Measurements from ENCODE around the gene YTHDF1. TPM values are rescaled to one million over a fixed set of nuclear protein-coding genes. Genes with fewer than 3 reads are reported as not detected.

Gene YTHDF1
- total and polyA plus RNA-seq, 2 experiments from 2014 or later = 35.9 to 57.4 TPM

DNA sequence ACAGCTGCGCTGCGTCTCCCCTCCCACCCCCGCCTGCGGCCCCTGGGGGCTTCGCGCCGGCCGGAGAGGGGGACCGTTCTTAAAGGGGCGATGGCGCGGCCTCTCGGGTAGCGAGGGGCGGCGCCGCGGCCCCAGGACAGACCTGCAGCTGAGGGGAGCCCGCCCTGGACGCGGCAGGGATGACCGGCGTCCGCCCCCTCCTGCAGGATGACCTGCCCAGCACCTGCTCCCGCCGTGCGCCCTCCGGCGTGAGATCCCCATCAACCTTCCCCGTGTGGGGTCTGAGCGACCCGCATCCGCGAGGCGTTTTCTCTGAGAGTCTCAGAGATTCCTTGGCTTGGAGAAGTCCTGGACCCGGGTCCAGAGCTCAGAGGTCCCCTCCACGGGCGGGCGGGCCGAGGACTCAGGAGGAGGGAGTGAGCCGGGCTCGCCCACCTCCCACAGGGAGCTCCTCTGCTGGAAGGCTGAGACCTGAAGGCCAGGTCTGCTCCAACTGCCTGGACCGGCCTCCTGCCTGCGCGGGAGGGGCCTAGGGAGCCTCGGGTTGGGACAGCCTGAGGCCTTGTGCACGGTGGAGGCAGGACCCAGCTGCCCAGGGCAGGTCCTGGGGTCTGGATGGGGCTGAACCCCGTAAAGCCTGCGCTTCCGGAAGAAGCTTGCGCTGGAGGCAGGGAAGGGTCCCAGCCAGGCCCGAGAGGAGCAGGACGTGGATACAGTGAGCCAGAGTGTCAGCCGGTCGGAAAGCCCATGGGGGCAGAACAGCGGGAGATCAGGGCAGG, 38.9 kb upstream of the YTHDF1 start:
- TF ChIP-seq CTCF (IDR thresholded peaks at IDR 0.05; ENCODE audit: poor library complexity) (peak; percentile 22), EZH2phosphoT487 (IDR thresholded peaks at IDR 0.05; ENCODE audit: low read depth, severe bottlenecking, unreplicated experiment) (no peak)
- Histone ChIP-seq H3K79me2 (no peaks in the 10 kb centered on the region), H3K36me3 (replicated peaks; ENCODE audit: insufficient read depth, low read depth) (no peaks in the 10 kb centered on the region), H3K9me2 (replicated peaks; ENCODE audit: insufficient read depth) (no peaks in the 10 kb centered on the region), H3K27ac (no peak overlapping the region), H3K9me3 (ENCODE audit: low read depth) (no peaks in the 10 kb centered on the region), H4K20me1 (ENCODE audit: insufficient read depth, poor library complexity, severe bottlenecking) (no peaks in the 10 kb centered on the region), H2AFZ (peak overlapping the region; percentile 40), H3K27me3 (peaks cover 27% of the 10 kb centered on the region), H3K4me2 (peak overlapping the region; percentile 86), H3K4me1 (ENCODE audit: insufficient read depth) (peaks cover 40% of the 10 kb centered on the region), H3K4me3 (no peak overlapping the region)
- WGBS (ENCODE audit: low lambda C conversion rate, missing lambda C conversion rate) = 10% methylated on average over 42 of the region's 56 CpGs
- no peak for DNase-seq (ENCODE audit: low spot score)

GRCh38 chr20:63254232-63254605, 38.3 kb upstream of the YTHDF1 start, which contains the start of gene NKAIN4:
NKAIN4 (minus strand) TSS chr20:63254463; CDS start chr20:63254450, 13 bp downstream.
- Histone ChIP-seq H3K4me3 (peak within 1 kb of the TSS; percentile 29), H3K27ac (no peak within 1 kb of the TSS), H2AFZ (peak within 1 kb of the TSS; percentile 49), H3K9me3 (ENCODE audit: low read depth) (no peaks in the 10 kb centered on the region), H3K4me2 (peak within 1 kb of the TSS; percentile 86), H3K27me3 (peaks cover 27% of the 10 kb centered on the region), H3K36me3 (replicated peaks; ENCODE audit: insufficient read depth, low read depth) (no peaks in the 10 kb centered on the region), H3K4me1 (ENCODE audit: insufficient read depth) (peaks cover 34% of the 10 kb centered on the region), H3K79me2 (no peaks in the 10 kb centered on the region), H3K9me2 (replicated peaks; ENCODE audit: insufficient read depth) (no peaks in the 10 kb centered on the region), H4K20me1 (ENCODE audit: insufficient read depth, poor library complexity, severe bottlenecking) (no peaks in the 10 kb centered on the region)
- WGBS (ENCODE audit: low lambda C conversion rate, missing lambda C conversion rate) = 0% methylated on average over 10 of the region's 46 CpGs
- TF ChIP-seq CTCF (IDR thresholded peaks at IDR 0.05; ENCODE audit: poor library complexity) (no peak), EZH2 (IDR thresholded peaks at IDR 0.05; ENCODE audit: borderline replicate concordance) (no peak)
- DNase-seq (ENCODE audit: low spot score) = no peak

DNA sequence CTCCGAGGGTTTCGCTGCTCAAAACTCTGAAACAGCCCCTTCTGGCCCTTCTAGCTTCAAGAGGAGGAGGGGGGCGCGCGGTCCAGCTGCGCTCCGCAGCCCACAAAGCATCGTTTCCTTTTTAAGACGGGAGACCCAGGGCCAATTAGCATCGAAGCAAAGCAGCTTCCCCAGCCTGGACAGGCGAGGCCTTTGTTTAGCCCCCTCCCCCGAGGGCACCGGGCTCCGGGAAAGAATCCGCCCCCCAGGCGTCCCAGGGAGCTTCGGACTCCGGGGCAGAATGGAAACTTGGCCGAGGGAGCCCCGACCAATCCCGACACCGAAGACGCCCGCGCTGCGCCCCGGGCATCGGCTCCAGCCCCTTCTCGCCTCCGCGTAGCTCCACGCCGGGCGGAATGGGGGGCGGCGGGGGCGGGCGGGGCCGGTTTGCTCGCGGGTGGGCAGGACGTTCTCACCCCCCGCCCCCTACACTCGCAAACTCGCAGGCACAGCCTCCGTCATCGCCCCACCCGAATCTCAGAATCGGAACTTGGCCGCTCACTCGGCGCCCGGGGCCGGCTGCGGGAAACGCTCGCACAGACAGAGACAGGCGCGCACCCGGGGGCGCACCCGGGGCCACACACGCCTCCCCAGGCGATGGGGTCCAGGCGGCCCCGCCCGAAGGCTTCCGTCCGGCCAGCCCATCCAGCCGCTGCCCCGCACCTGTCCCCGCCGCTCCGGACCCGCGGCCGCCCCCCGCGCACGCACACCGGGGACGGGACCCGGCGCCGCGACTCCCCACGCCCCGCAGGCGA, 37.7 kb upstream of the YTHDF1 start:
- Histone ChIP-seq H4K20me1 (ENCODE audit: insufficient read depth, poor library complexity, severe bottlenecking) (no peaks in the 10 kb centered on the region), H3K27me3 (peaks cover 27% of the 10 kb centered on the region), H3K27ac (no peak overlapping the region), H3K9me2 (replicated peaks; ENCODE audit: insufficient read depth) (no peaks in the 10 kb centered on the region), H3K9me3 (ENCODE audit: low read depth) (no peaks in the 10 kb centered on the region), H3K4me2 (peak overlapping the region; percentile 86), H3K36me3 (replicated peaks; ENCODE audit: insufficient read depth, low read depth) (no peaks in the 10 kb centered on the region), H2AFZ (peak overlapping the region; percentile 49), H3K4me1 (ENCODE audit: insufficient read depth) (peaks cover 29% of the 10 kb centered on the region), H3K79me2 (no peaks in the 10 kb centered on the region), H3K4me3 (peak overlapping the region; percentile 29)
- peak; percentile 52 for TF ChIP-seq EZH2phosphoT487 (IDR thresholded peaks at IDR 0.05; ENCODE audit: low read depth, severe bottlenecking, unreplicated experiment)
- TF ChIP-seq CTCF (IDR thresholded peaks at IDR 0.05; ENCODE audit: poor library complexity) = no peak
- TF ChIP-seq EZH2 (IDR thresholded peaks at IDR 0.05; ENCODE audit: borderline replicate concordance) = peak; percentile 59
- DNase-seq (ENCODE audit: low spot score) = peak; percentile 55
- WGBS (ENCODE audit: low lambda C conversion rate, missing lambda C conversion rate) = 0% methylated on average over 11 of the region's 89 CpGs

All from hepatocyte (in vitro differentiated cells).